GM13976 (cell line): ENCODE measurements around the gene UGGT2.

Experiments
- DNase-seq: peaks from one replicate; pipeline ENCODE4 v3.0.0; 2012; ENCODE audit warnings: low spot score
- CTCF ChIP-seq: IDR thresholded peaks from 2 replicates; pipeline ENCODE4 v1.5.1; 2012; ENCODE audit warnings: borderline replicate concordance, mild to moderate bottlenecking; ENCODE audit not compliant: insufficient read depth; ENCODE audit errors: extremely low read depth, missing control alignments, control extremely low read depth
- in situ Hi-C: fragments of 300-500 bp; cut with MboI; formaldehyde crosslinking; loops from one replicate; pipeline ENCODE4 v1.12.0; 2022; ENCODE audit warnings: low sequenced_read_pairs, mixed read lengths, inconsistent platforms; ENCODE audit not compliant: unreplicated experiment

Gene UGGT2

DNA sequence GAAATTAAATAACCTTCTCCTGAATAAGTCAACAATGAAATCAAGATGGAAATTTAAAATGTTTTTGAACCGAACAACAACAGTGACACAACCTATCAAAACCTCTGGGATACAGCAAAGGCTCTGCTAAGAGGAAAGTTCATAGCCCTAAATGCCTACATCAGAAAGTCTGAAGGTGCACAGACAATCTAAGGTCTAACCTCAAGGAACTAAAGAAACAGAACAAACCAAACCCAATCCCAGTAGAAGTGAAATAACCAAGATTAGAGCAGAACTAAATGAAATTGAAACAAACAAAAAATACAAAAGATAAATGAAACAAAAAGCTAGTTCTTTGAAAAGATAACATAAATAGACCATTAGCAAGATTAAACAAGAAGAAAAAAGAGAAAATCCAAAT, 9.0 kb downstream of the UGGT2 start:
- DNase-seq, result no peak
- TF ChIP-seq CTCF, result no peak
- in situ Hi-C loops, result no loop called here

GRCh38 chr13:96041326-96042110, 11.7 kb downstream of the UGGT2 start:
- in situ Hi-C loops, result no loop called here
- DNase-seq, result no peak
- no peak for TF ChIP-seq CTCF

DNA sequence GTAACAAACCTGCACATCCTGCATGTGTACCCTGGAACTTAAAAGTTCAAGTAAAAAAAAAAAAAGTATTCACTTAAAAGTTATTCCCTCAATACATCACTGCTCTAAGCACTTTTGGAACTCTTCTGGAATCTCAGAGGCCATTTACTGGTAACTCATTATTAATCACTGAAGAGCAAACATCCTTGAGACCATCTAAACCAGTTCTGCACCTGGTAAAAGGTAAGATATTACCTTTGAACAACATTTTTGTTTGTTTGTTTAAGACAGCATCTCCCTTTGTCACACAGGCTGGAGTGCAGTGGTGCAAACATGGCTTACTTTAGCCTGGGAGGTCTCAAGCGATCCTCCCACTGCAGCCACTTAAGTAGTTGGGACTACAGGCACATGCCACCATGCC, 16.7 kb downstream of the UGGT2 start:
- in situ Hi-C loops, result no loop called here
- no peak for DNase-seq
- TF ChIP-seq CTCF, result no peak

GRCh38 chr13:96034662-96035061, 18.5 kb downstream of the UGGT2 start:
- TF ChIP-seq CTCF, result no peak
- in situ Hi-C loops, result no loop called here

GRCh38 chr13:96033220-96034015, 19.8 kb downstream of the UGGT2 start:
- TF ChIP-seq CTCF, result no peak
- in situ Hi-C loops, result no loop called here
- DNase-seq, result no peak

More at GRCh38 chr13:96034662-96035061, 18.5 kb downstream of the UGGT2 start:
- DNase-seq, result no peak

DNA sequence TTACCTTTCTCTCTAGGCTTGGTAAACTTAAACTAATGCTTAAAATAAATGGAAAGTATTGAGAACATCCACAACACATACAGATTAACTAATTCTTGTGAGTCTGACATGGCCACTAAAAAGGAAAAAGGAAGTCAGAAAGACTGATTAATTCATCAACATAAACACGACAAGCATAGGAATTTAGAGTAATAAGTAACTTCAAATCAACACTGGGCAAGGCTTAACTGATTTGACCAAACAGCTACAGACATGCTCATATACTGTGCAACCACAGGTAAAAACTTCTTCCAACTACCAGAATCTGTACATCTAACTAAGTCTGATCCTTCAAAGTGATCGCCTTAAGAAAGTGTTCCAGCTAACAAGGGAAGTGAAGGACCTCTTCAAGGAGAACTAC, 20.5 kb downstream of the UGGT2 start:
- no peak for DNase-seq
- TF ChIP-seq CTCF, result no peak
- in situ Hi-C loops, result no loop called here
